ENCODE results near the gene ZNF106. TPM values are rescaled to one million over a fixed set of nuclear protein-coding genes. Genes with fewer than 3 reads are reported as not detected.

ZNF106 gene
- polyA plus RNA-seq, 1 experiment, result 15.4 TPM

DNA sequence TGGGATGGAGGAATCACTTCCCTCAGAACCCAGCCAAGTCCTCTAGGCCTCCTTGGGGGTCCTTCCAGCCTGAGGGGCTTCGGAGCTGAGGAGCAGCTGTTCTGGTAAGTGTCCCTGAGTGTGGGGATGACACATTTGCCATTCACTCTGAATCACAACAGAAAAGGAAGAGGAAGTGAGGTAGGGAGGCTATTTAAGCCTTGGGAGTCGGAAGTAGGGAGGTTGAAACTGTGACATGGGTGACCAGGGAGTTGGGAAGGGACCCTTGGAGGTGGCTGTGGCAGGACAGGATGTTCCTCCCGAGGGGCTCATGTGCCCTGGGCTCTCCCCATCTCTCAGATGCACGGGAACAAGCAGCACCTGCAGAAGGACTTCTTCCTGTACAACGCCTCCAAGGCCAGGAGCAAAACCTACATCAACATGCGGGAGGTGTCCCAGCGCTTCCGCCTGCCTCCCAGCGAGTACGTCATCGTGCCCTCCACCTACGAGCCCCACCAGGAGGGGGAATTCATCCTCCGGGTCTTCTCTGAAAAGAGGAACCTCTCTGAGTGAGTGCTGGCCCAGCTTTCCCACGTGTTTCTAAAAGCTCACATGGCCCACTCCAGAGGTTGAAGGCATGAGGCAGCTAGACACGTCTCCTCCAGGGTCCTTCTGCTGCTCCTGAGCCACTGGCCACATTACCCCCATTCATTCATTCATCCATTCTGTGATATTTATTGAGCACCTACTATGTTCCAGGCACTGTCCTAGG lies 88.3 kb downstream of the ZNF106 start:
- TF ChIP-seq, protein P1, sequence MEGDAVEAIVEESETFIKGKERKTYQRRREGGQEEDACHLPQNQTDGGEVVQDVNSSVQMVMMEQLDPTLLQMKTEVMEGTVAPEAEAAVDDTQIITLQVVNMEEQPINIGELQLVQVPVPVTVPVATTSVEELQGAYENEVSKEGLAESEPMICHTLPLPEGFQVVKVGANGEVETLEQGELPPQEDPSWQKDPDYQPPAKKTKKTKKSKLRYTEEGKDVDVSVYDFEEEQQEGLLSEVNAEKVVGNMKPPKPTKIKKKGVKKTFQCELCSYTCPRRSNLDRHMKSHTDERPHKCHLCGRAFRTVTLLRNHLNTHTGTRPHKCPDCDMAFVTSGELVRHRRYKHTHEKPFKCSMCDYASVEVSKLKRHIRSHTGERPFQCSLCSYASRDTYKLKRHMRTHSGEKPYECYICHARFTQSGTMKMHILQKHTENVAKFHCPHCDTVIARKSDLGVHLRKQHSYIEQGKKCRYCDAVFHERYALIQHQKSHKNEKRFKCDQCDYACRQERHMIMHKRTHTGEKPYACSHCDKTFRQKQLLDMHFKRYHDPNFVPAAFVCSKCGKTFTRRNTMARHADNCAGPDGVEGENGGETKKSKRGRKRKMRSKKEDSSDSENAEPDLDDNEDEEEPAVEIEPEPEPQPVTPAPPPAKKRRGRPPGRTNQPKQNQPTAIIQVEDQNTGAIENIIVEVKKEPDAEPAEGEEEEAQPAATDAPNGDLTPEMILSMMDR (IDR thresholded peaks at IDR 0.05; ENCODE audit: insufficient read depth, low read depth, low read length), result no peak
- CTCF ChIA-PET, result interaction anchor here (1.2 to 1.5 kb wide), 3 partner anchors 11 to 264 kb away, joined by 3 read pairs; no protein-coding TSS in a partner anchor

DNA sequence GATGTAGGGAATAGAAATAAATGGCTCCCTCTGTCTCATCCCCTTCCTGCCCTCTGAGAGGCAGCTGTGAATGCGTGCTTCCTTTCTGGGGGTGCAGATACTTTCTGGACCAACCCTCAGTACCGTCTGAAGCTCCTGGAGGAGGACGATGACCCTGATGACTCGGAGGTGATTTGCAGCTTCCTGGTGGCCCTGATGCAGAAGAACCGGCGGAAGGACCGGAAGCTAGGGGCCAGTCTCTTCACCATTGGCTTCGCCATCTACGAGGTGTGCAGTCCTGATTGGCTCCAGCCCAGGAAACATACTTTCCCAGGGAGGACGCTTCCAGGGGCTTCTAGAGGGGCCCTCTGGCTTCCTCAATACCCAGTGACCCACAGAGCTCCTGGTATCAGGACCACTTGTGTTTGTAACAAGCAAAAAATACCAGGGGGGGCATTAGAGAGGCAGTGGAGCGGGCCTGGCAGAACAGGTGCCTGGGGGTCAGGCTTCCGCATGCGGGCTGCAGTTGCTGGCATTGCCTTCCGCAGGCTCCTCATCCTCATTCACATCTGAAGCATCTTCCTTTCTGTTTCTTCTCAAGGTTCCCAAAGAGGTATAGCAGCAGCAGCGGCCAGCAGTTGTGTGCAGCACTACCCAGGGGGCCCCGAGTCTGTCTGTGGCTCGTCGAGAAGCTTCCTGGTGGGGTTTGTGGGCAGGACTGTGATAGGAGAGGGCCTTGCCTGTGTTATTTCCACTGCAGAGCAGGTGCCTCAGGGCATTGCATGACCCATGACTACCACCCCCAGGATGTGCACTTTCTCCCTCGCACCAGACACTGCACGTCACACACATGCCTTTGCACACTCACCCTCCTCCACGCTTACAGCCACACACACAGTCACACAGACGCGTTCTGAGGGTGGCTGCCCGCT lies 89.1 kb downstream of the ZNF106 start:
- H3K36me3 ChIP-seq (ENCODE audit: control insufficient read depth, insufficient read depth, low read length), result peaks cover 2% of the 10 kb centered on the region
- CTCF ChIA-PET, result interaction anchor here (1.5 kb wide), 1 partner anchor 12 kb away, joined by 3 read pairs; no protein-coding TSS in a partner anchor
- no peak overlapping the region for H3K4me3 ChIP-seq (ENCODE audit: low read depth, low read length)
- DNase-seq (ENCODE audit: low read depth), result no peak
- H3K27me3 ChIP-seq (ENCODE audit: control insufficient read depth, insufficient read depth, low read length), result no peaks in the 10 kb centered on the region
- TF ChIP-seq, protein P1 (IDR thresholded peaks at IDR 0.05; ENCODE audit: insufficient read depth, low read depth, low read length), result no peak
- POLR2A ChIA-PET, result no interaction called here

More for the DNA sequence above, 88.3 kb downstream of the ZNF106 start:
- POLR2A ChIA-PET, result no interaction called here
- H3K36me3 ChIP-seq (ENCODE audit: control insufficient read depth, insufficient read depth, low read length), result peaks cover 2% of the 10 kb centered on the region
- H3K27me3 ChIP-seq (ENCODE audit: control insufficient read depth, insufficient read depth, low read length), result no peaks in the 10 kb centered on the region
- H3K4me3 ChIP-seq (ENCODE audit: low read depth, low read length), result no peak overlapping the region
- DNase-seq (ENCODE audit: low read depth), result no peak

DNA sequence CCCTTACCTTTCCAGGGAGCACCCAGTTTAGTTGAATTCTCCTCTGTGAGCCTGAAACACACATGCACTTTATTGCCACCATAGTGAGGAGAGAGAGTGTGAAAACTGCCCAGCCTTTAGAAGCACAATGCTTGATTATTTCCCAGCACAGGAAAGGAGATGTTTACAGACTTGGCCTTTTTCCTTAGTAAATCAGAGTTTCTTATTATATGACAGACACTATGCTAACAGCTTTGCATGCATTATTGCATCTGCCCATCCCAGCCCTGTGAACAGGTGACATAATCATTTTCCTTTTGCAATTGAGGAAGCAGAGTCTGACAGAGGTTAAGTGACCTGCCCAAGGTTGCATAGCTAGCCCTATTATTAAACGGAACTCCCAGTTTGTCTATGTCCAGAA lies 95.1 kb downstream of the ZNF106 start:
- ChIA-PET CTCF (interaction anchor here (1.4 kb wide), 1 partner anchor 11 kb away, joined by 5 read pairs; no protein-coding TSS in a partner anchor), POLR2A (no interaction called here)
- no peak overlapping the region for H3K4me3 ChIP-seq (ENCODE audit: low read depth, low read length)
- TF ChIP-seq, protein P1 (IDR thresholded peaks at IDR 0.05; ENCODE audit: insufficient read depth, low read depth, low read length), result no peak
- no peaks in the 10 kb centered on the region for H3K36me3 ChIP-seq (ENCODE audit: control insufficient read depth, insufficient read depth, low read length)
- no peak for DNase-seq (ENCODE audit: low read depth)
- no peaks in the 10 kb centered on the region for H3K27me3 ChIP-seq (ENCODE audit: control insufficient read depth, insufficient read depth, low read length)

DNA sequence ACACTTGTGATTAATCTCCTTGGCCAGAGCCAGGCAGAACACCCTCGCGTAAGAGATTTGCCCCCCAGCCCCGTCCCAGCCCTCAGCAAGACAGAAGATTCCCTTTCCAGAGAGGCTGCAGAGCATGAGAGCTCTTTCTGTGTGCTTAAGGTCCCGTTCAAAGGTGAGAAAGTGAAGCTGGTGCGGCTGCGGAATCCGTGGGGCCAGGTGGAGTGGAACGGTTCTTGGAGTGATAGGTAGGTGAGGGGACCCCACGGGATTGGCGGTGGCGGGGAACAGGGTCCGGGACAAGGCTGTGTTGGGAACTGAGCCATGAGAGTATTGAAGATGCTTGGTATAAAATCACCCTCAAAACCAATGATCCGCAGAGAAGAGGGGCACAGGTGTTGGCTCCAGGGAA lies 96.8 kb downstream of the ZNF106 start:
- no peak for DNase-seq (ENCODE audit: low read depth)
- TF ChIP-seq, protein P1 (IDR thresholded peaks at IDR 0.05; ENCODE audit: insufficient read depth, low read depth, low read length), result no peak
- Histone ChIP-seq H3K4me3 (ENCODE audit: low read depth, low read length) (no peak overlapping the region), H3K27me3 (ENCODE audit: control insufficient read depth, insufficient read depth, low read length) (no peaks in the 10 kb centered on the region), H3K36me3 (ENCODE audit: control insufficient read depth, insufficient read depth, low read length) (no peaks in the 10 kb centered on the region)
- ChIA-PET POLR2A (interaction anchor here (0.6 kb wide), 1 partner anchor 39 kb away, joined by 6 read pairs; no protein-coding TSS in a partner anchor), CTCF (interaction anchor here (0.6 to 1.1 kb wide), 3 partner anchors 9 to 122 kb away, joined by 3 to 6 read pairs (median 3); no protein-coding TSS in a partner anchor)
